ENCODE measurements around the gene ERC1.
"Not testable (repeated sequence)": the region's sequence is repeated elsewhere in the genome, so short reads cannot be mapped to it uniquely, and the experiment has no call there.

The ERC1 gene

DNA sequence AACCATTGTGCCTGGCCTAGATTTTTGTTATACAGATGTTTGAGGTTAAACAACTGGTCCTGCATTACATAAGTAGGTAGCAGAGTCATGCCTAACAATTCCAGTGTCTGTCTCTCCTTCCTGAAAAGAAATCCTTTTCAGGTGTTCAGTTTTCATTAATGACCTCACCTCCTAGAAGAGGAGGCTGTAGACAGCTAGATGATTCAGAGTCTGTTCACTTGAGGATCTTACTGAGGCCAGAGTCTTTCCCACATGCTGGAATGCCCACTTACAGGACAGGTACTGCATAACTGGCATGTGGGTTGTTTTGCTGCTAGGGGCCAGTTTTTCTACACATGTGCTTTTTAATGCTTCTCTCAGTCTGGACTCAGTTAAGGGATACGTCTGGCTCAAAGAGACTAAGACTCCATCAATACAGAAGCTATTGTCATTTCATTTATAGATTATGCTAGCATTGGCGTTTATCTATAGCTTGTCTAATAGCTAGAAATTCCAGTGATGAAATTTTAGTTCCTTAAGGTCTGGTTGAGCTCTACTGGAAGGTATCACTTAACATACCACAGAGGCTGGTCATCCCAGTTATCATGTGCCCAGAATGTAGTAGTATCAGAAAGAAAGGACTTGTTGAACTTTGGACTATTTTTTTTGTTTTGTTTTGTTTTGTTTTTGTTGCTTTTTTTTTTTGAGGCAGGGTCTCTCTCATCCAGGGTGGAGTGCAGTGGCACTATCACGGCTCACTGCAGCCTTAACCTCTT, 206.4 kb downstream of the ERC1 start:
- no peak for DNase-seq

DNA sequence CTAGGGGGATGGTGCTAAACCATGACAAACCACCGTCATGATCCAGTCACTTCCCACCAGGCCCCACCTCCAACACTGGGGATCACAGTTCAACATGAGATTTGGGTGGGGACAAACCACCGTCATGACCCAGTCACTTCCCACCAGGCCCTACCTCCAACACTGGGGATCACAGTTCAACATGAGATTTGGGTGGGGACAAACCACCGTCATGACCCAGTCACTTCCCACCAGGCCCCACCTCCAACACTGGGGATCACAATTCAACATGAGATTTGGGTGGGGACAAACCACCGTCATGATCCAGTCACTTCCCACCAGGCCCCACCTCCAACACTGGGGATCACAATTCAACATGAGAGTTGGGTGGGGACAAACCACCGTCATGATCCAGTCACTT, 207.8 kb downstream of the ERC1 start:
- DNase-seq = not testable (repeated sequence)

DNA sequence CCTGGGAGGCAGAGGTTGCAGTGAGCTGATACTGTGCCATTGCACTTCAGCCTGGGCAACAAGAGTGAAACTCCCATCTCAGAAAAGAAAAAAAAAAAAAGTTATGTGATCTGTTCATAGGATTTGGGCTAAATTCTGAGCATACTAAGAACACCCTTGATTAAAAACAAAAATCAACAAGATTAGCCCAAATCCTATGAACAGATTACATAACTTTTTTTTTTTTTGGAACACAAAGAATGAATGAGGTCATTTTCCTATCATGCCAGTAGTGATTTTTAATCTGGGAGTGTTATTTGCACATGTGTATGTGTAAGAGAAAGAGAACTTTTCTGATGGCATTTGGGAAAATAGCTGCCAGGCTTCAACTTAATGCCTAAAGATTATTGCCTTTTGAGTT, 208.7 kb downstream of the ERC1 start:
- DNase-seq = no peak

DNA sequence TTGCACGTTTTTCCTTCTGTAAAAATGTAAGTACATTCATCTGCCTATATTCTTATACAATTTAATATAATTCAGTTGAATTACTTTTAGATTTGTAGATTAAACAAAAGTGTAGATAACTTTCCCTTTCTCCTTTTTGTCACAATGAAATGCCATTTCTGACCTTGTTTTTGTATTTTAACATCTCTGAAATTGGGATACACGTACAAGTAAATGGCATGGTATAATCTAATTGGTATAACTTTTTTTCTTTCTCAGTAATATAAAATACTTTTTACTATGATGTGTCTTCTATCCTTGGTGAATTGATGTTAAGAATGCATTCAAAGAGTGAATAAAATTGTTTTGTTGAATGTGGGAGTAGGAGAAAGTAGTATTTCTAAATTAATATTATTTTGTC, 210.0 kb downstream of the ERC1 start:
- no peak for DNase-seq

DNA sequence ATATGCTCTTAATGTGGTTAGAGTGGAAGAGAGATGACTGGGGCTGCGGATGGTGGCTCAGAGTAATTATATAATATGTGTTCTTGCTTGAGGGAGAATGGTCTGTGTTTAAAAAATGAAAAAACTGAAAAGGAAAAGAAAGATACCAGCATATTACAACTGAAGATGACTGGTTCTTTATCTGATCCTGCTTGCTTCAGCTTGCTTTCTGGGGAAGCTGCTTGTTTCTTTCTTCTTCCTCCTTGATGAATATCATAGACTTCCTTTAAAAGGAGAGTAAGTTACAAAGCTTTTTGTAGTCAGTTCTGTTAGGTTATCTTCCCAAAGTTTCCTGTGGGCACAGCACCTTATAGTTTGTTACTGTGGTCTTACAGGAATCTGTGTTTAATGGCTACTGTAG, 210.9 kb downstream of the ERC1 start:
- DNase-seq = no peak

DNA sequence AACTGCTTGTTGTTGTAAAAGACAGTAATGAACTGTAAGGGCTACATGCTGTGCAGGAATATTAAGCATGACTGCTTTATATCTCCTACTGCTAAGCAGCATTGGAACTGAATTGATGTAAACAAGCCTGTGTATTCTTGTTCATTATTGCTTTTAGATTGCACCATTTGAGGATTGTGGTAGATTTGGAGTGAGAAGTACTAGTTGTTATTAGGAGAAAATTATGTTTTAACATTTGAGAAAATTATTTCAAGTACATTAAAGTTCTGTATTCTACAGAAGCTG, 212.7 kb downstream of the ERC1 start:
- DNase-seq = no peak

DNA sequence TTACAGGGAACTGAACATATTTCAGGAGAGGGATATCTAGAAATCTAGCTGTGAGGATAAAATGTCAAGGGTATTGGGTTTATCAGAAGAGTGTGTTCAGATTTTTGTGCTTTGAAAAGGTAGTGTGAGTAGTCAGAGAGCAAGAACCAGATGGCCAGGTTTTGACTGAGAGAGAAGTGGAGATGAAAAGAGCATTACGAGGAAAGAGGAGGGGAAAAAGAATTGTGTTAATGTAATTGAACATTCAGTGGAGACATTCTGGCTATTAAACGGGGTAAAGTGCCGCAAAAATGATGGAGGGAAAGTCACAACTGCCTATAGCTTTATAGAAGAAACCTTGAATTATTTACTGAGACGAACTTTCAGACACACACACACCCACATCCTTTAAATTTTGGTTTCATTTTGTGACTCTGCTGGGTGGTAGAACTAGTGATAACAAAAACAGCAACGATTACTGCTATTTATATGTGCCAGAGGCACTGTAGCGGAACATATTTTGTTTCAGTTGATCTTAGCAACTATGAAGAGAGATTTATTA, 213.6 kb downstream of the ERC1 start:
- DNase-seq = no peak

DNA sequence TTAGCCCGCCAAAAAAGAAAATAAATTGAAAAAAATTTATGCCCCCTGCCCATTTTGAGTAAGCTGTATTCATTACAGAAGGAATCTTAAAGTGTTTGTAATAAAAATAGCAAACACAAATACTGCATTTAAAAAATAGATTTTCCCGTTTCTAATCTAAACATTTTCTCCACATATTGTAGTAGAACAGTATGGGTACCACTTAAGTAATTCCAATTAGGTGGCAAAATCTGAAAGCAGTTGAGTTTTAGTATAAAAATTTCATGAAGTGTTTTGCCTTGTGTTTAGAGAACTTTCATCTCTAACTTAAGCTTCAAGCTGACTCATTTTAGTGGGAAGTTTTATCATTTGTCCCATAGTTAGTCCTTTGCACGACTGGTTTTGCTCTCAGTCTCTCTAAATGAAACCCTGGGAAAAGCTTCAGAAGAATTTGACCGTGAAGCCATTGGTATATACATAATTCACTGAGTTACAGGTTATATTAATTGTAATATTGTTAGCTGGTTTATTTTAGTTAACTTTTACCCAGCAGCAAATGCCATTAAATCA, 214.6 kb downstream of the ERC1 start:
- no peak for DNase-seq

DNA sequence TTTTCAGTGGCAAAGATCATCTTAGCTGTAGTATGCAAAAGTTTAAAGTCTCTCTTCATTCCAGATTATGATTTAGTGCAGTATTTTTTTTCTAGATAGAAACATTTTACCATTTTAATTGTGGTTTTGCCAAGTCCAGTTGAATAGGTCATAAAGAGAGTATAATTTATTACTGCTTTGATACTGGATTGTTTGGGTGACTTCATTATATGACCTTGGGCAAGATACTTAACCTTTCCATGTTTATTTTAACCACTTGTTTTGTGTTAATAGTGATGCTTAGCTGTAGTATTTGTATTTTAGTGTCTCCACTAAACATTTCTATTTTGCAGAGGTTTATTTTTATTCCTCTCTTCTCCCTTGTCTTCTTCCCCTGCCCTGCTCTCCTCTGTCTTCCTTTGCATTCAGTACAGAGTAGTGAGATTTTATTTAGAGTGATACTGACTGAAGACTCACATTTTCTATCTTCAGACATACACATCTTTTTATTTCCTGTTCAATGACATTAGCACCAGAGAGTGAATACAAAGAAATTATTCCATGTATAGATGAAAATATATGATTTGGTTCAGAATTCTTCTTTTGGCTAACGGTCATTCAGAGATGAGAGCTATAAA, 215.2 kb downstream of the ERC1 start:
- no peak for DNase-seq

DNA sequence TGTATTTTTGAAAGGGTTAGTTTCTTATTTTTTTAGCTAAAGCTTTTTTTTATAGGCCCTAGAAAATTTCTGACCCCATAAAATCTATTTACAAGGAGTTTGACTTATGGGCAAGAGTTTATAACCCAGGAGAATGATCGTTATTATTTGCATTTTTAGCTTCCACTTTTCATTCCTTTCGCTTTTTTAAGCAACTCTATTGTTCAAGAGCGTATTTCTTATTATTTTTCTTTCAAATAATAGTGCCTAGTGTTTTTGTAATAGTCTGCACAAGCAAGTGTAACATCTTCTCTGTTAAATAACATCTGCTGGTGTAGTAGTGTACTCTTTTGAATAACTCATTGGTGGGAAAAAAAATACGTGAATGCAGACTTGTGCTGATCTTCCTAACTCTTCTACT, 216.3 kb downstream of the ERC1 start:
- no peak for DNase-seq

DNA sequence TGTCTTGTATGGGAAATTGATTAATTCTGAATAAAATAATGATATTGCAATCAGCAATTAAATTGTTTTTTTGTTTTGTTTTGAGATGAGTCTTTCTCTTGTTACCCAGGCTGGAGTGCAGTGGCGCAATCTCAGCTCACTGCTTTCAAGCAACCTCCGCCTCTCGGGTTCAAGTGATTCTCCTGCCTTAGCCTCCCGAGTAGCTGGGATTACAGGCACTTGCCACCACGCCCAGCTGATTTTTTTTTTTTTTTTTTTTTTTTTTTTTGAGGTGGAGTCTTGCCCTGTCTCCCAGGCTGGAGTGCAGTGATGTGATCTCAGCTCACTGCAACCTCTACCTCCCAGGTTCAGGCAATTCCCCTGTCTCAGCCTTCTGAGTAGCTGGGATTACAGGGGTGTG, 217.7 kb downstream of the ERC1 start:
- not testable (repeated sequence) for DNase-seq

DNA sequence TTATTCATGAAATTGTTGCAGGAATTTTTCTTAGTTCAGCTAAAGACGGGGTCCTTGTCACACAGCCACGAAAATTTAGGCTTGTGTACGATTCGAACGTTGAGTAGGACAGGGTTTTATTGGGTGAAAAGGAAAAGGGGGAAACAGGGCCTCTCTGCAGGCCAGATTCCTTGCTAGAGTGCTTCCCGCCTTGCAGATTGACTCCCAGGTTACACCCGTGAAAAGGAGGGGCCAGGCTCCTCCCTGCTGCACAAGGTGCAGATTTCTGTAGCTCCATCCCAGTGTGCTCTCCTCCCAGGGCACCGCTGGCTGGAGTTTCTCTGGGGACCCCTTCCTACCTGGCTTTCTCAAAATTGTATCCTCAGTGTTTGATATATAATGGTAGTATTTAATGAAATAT, 221.5 kb downstream of the ERC1 start:
- DNase-seq = no peak

DNA sequence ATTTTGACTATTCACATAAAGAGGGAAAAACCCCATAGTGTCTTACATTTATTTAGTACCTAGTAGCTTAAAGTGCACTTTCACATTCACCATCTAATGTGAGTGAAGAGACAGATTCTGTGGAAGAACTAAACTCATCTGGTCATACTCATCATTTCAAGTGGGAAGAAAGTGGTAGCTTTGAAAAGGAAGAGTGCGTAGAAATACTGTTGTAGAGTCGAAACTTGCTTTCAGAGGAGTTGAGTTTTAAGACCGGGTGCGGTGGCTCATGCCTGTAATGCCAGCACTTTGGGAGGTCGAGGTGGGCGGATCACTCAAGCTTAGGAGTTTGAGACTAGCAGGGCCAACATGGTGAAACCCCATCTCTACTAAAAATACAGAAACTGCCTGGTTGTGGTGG, 222.2 kb downstream of the ERC1 start:
- DNase-seq = no peak

DNA sequence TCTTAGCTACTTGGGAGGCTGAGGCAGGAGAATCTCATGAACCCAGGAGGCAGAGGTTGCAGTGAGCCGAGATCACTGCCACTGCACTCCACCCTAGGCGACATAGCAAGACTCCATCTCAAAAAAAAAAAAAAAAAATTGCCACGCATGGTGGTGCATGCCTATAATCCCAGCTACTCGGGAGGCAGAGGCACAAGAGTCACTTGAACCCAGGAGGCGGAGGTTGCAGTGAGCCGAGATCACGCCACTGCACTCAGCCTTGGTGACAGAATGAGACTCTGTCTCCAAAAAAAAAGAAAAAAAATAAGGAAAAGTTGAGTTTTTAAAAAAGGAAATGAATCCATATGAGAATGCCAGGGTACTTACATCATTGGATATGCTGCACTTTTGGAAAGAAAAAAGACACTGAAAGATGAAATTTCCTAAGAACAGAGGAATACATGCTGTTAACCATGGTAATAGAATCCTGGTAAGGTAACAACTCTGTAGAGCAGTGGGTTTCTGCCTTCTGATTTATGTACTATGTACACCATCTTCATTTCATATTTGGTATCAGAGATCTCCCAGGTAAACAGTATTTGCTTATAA, 222.7 kb downstream of the ERC1 start:
- DNase-seq = no peak

DNA sequence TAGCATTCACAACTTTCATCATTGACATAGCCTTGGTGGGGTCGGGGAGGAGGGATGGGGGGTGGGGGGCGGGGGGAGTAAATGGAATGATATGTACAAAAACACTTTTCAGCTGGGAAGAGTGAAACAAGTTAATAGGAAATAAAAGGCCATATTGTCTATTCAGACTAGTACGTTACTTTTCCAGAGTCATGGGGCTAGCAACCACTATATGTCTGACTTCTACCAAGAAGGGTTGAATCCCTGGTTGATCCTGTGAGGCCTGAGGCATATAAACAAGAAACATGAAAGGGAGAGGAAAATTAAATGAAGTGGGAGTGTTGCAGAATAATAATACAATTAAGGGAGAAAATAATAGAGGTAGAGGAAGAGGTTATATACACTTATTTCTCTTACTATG, 225.5 kb downstream of the ERC1 start:
- DNase-seq = no peak

DNA sequence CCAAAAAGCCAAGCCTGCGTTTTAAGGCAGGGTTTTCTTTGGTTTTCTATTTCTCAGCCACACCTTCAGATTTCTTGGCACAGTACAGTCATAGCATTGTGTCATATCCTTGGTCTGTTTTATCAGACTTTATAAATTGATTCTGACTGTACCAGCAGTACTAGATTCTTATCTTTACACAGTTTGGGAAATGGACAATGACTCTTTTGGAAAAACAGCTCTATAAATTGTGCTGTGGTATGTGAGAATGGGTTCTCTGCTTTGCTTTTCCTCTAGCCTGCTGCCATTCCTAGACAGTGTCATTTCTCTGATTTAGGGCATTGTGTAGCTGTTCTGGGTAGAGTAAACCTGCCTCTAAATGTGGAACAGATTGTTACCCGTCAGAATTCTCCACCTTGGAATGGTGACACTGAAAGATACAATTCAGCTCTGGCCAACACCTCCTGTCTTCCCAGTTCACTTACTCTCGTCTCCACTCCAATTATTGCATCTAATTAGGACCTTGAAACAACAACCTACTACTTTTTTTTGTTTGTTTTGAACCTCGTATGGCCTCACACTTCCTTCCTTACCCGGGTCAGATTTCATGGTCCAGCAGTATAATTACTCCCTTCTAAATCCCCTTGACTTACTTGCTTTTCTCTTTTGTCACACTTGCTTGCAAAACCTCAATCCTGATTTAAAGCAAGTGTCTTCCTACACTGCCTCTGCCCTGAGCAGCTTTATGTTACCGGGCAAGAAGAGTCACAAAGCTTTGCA, 226.3 kb downstream of the ERC1 start:
- DNase-seq = no peak

DNA sequence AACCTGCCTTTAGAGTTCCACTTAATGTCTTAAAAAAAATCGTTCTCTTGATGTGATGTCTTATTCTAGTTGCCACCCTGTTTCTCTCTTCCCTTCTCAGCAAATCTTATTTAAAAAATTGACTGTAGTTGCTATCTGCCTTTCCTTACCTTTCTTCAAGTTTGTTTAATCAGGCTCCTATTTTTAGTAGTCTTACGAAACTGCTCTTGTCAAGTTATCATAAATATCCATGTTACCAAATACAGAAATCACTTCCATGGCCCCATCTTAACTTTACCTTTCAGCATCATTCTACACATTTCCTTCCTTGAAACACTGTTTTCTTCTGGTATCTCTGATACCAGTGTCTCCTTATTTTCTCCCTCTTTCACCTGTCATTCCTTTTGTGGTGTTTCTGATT, 227.3 kb downstream of the ERC1 start:
- no peak for DNase-seq

DNA sequence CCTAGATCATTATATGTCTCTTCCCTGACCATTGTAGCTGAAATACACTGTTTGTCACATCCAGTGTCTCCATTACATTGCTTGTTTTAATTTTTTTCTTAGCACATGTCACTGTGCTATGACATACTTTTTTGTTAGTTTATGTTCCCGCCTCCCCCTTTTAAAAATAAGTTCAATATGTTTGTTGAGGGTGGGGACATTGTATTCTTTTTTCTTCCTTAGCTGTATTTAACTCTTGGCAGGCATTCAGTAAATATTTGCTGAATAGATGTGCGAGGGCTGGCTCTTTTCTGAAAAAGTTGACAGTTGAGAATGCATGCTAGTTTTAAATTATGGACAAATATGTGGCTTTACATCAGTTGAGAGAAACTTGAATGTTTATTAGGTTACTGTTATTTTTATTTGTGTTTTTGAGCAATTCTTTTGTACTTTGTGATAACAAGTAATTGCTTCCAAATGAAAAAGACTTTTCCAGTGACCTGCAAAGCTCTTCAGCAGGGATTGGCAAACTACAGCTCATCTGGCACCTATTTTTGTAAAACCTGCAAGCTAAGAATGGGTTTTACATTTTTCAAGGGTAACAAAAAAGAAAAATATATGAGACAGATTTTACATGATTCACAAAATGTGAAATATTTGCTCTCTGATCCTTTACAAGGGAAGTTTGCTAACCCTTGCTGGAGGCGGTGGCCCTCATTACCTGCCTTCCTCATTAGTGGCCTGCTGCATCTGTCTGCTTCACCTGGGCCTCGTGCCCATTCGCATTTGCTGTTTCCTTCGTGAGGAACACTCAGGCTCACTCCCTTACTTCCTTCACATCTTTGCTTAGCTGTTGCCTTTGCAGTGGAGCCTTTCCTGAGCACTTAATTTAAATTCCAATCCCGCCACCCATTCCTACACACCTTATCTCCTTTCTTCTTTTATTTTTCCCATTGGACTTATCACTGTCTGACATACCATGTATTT, 229.4 kb downstream of the ERC1 start:
- DNase-seq = no peak

DNA sequence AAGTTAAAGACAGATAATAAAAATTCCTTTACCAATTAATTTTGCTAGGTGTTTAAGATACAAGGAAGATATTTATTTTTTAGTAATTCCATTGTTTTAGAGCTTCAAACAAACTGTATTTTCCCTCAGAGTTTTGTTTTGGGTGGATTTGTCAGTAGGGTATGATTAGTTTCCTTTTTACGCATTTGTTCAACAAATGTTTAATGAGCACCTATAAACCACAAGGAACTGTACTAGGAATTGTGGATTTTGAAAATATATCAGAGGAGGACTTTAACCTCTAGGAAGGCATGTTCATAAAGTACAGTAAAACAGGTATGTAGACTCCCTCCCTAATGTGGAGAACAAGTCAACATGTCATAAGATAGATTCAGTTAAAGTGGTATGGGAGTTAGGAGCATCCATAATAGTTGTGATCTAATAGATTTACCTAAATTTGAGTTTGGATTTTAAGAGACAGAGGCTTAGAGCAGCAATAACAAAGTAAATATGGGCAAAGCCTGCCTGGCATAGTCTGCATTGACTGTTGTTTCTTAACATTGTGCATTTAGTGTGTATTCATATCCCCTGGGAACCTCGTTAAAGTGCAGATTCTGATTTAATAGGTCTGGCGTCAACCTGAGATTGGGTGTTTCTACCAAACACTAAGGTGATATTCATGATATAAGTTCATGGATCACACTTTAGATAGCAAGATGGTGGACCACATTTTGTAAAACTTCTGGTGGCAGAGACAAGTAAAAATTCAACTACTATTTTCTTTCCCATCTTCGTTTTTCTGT, 232.0 kb downstream of the ERC1 start:
- no peak for DNase-seq

DNA sequence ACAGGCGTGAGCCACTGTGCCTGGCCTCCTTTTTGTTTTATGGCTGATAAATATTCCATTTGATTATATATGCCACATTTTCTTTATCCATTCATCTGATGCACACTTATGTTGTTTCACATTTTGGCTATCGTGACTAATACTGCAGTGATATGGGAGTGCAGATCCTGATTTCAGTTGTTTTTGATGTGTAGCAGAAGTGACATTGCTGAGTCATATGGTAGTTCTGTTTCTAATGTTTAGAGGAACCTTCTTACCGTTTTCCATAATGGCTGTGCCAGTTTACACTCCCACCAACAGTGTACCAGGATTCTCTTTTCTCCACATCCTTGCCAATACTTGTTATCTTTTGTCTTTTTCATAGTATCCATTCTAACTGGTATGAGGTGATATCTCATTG, 235.9 kb downstream of the ERC1 start:
- no peak for DNase-seq

DNA sequence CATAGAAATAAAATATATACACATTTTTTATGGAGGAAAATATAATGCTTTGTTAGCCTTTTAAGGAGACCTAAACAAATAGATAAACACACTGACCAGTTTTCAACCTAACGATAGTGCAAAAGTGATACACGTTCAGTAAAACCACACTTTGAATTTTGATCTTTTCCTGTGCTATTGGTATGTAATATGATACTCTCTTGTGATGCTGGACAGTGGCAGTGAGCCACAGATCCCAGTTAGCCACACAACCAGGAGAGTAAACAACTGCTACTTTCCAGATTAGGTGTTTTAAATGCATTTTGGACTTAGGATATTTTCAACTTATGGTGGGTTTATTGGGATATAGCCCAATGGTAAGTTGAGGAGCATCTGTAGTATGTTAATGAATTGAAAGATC, 243.1 kb downstream of the ERC1 start:
- no peak for DNase-seq

Measured in left hindlimb (tissue), 1 donor.